GM18526 (cell line): ENCODE results near the gene C1orf56.

Experiments
- POLR2A ChIP-seq: IDR thresholded peaks from 3 replicates; pipeline ENCODE4 v1.6.1; 2011; ENCODE audit not compliant: insufficient read length; ENCODE audit errors: extremely low read depth

C1orf56 gene

GRCh38 chr1:151085953-151086559, 38.5 kb downstream of the C1orf56 start:
- no peak for TF ChIP-seq POLR2A

GRCh38 chr1:151098126-151098525, 50.6 kb downstream of the C1orf56 start:
- TF ChIP-seq POLR2A = no peak
